CD4-positive, alpha-beta T cell (primary cell): ENCODE measurements around the gene FCN1. TPM values are rescaled to one million over a fixed set of nuclear protein-coding genes. Genes with fewer than 3 reads are reported as not detected.
A peak's percentile ranks its signal among the peaks of the same experiment; 100 is the strongest.

ENCODE experiments used
- ATAC-seq: fragments of 200-7000 bp; cut with Tn5 transposase; one replicate; pipeline ENCODE4 v1.10.0; 2022; ENCODE audit warnings: mild to moderate bottlenecking; ENCODE audit not compliant: poor library complexity
- CTCF ChIA-PET: fragments of 350-600 bp; sonication (Branson Sonifier 250); formaldehyde crosslinking; loops from one replicate; lab custom pipeline; 2021; ENCODE audit warnings: antibody characterized with exemption, inconsistent platforms; lab: Charles Lee
- POLR2A ChIA-PET: fragments of 350-600 bp; sonication (Branson Sonifier 250); formaldehyde crosslinking; loops from one replicate; lab custom pipeline; 2021; ENCODE audit warnings: antibody characterized with exemption, inconsistent platforms; lab: Charles Lee
- DNase-seq, 14 experiments: peaks; one replicate each; pipeline ENCODE4 v3.0.0-alpha.2; 2013 to 2020; ENCODE audit warnings: mixed read lengths in 2 of 14
- H3K27ac ChIP-seq, 2 donors: one replicate each; pipeline versions ENCODE4 v1.5.1 to v1.7.0; 2013; ENCODE audit warnings: low read length in 2 of 2, low read depth in 1 of 2, mild to moderate bottlenecking in 1 of 2
- H3K27me3 ChIP-seq, 2 experiments: 1 replicate in 1 of 2; 2 replicates in 1 of 2; pipeline versions ENCODE4 v1.6.1 to v1.7.0; 2013; ENCODE audit warnings: low read length in 2 of 2, control low read depth in 1 of 2, mild to moderate bottlenecking in 1 of 2, moderate library complexity in 1 of 2; ENCODE audit not compliant: insufficient read depth in 2 of 2, control insufficient read depth in 1 of 2
- H3K36me3 ChIP-seq: one replicate; pipeline ENCODE4 v1.6.1; 2013; ENCODE audit warnings: low read length, control low read depth; ENCODE audit not compliant: insufficient read depth
- H3K4me1 ChIP-seq: one replicate; pipeline ENCODE4 v1.6.1; 2013; ENCODE audit warnings: low read length, control low read depth; ENCODE audit not compliant: insufficient read depth
- H3K4me3 ChIP-seq: one replicate; pipeline ENCODE4 v1.5.1; 2013; ENCODE audit warnings: mild to moderate bottlenecking, low read length, moderate library complexity
- H3K9me3 ChIP-seq, 2 experiments: 1 replicate in 1 of 2; 2 replicates in 1 of 2; pipeline versions ENCODE4 v1.6.1 to v1.7.0; 2013; ENCODE audit warnings: low read length in 2 of 2, mild to moderate bottlenecking in 2 of 2, control low read depth in 1 of 2, moderate library complexity in 1 of 2; ENCODE audit not compliant: control insufficient read depth in 1 of 2, insufficient read depth in 1 of 2
- H3K27ac Mint-ChIP-seq: one replicate; pipeline ENCODE4 v1.8.0; 2020; ENCODE audit warnings: mixed read lengths
- H3K27me3 Mint-ChIP-seq: one replicate; pipeline ENCODE4 v1.8.0; 2021; ENCODE audit warnings: mixed read lengths
- H3K36me3 Mint-ChIP-seq: one replicate; pipeline ENCODE4 v1.8.0; 2021; ENCODE audit warnings: low read depth, mixed read lengths
- H3K4me1 Mint-ChIP-seq: one replicate; pipeline ENCODE4 v1.8.0; 2021; ENCODE audit warnings: low read depth, mixed read lengths
- H3K4me3 Mint-ChIP-seq: one replicate; pipeline ENCODE4 v1.8.0; 2020; ENCODE audit warnings: mild to moderate bottlenecking, mixed read lengths
- H3K9me3 Mint-ChIP-seq: one replicate; pipeline ENCODE4 v1.8.0; 2020; ENCODE audit warnings: mixed read lengths
- intact Hi-C, 2 experiments: fragments of 100-400 bp; cut with DNase I in 1 of 2; cut with micrococcal nuclease in 1 of 2; formaldehyde crosslinking; loops; one replicate each; pipeline versions ENCODE4 v1.15.1 to v1.9.0; 2023 to 2025; cut with DNase I, micrococcal nuclease
- total RNA-seq, 174 experiments: library from RNA in 2 of 174; stranded (reverse) in 2 of 174; gene quantifications; one replicate each; pipeline ENCODE4 v1.2.3 and lab custom pipeline; 2021 to 2026
- TF ChIP-seq, protein P1 (sequence below): fragments of 200-600 bp; IDR thresholded peaks from one replicate; pipeline ENCODE4 v1.8.0; 2022; ENCODE audit warnings: antibody characterized with exemption, mild to moderate bottlenecking

Gene FCN1
- total RNA-seq, 2 experiments from 2014 or later: 9.9 to 10.5 TPM

DNA sequence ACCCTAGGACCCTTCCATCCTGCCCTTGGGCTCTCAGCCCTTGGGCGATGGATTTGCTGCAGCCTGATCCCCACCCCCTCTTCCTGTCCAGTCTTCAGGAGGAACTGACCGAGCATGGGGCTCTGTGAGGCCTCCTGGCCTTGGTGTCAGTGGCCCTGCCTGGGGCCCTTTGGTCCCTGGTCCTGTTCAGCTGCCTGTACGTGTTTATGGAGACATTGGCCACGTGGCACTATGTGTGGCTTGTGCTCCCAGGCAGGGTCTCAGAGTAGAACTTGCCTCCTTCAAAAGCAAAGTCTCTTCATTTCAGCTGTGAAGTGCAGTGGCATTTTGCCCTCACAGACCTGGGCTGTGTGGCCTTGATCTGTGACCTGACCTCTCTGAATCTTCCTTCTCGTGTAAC, 26.0 kb downstream of the FCN1 start:
- Mint-ChIP-seq H3K36me3 (no peaks in the 10 kb centered on the region), H3K4me3 (no peak overlapping the region), H3K9me3 (no peaks in the 10 kb centered on the region), H3K27ac (no peak overlapping the region), H3K4me1 (no peaks in the 10 kb centered on the region), H3K27me3 (peaks cover 11% of the 10 kb centered on the region)
- peaks cover 3 to 4% of the 10 kb centered on the region in 2 experiments for H3K27me3 ChIP-seq
- DNase-seq (peak in 1 of 14 experiments; percentile 16), ATAC-seq (no peak)
- H3K9me3 ChIP-seq: peaks cover 0 to 3% of the 10 kb centered on the region in 2 experiments
- H3K4me1 ChIP-seq: no peaks in the 10 kb centered on the region
- TF ChIP-seq, protein P1, sequence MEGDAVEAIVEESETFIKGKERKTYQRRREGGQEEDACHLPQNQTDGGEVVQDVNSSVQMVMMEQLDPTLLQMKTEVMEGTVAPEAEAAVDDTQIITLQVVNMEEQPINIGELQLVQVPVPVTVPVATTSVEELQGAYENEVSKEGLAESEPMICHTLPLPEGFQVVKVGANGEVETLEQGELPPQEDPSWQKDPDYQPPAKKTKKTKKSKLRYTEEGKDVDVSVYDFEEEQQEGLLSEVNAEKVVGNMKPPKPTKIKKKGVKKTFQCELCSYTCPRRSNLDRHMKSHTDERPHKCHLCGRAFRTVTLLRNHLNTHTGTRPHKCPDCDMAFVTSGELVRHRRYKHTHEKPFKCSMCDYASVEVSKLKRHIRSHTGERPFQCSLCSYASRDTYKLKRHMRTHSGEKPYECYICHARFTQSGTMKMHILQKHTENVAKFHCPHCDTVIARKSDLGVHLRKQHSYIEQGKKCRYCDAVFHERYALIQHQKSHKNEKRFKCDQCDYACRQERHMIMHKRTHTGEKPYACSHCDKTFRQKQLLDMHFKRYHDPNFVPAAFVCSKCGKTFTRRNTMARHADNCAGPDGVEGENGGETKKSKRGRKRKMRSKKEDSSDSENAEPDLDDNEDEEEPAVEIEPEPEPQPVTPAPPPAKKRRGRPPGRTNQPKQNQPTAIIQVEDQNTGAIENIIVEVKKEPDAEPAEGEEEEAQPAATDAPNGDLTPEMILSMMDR: no peak
- ChIA-PET CTCF (no interaction called here), POLR2A (no interaction called here)
- H3K36me3 ChIP-seq: no peaks in the 10 kb centered on the region
- intact Hi-C loops: no loop called here
- H3K4me3 ChIP-seq: no peak overlapping the region
- H3K27ac ChIP-seq: no peak overlapping the region

DNA sequence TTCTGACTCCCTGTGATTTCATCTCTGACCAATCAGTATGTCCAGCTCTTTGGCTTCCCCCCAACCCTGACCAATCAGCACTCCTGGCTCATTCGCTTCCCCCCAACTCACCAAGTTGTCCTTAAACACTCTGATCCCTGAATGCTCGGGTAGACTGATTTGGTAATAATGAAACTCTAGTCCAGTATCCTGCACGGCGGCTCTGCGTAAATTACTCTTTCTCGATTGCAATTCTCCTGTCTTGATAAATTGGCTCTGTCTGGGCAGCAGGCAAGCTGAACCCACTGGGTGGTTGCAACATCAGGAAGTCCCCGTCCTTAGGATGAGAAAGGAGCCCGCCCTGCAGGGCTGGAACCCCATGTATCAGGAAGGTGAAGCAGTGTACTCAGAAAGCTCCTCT, 26.7 kb downstream of the FCN1 start:
- Mint-ChIP-seq H3K4me3 (no peak overlapping the region), H3K9me3 (no peaks in the 10 kb centered on the region), H3K27me3 (peaks cover 16% of the 10 kb centered on the region), H3K27ac (no peak overlapping the region), H3K36me3 (no peaks in the 10 kb centered on the region), H3K4me1 (no peaks in the 10 kb centered on the region)
- ChIA-PET CTCF (no interaction called here), POLR2A (no interaction called here)
- H3K27me3 ChIP-seq: peaks cover 3 to 4% of the 10 kb centered on the region in 2 experiments
- ATAC-seq: no peak
- DNase-seq: peak in 2 of 14 experiments; percentile 16 to 26
- intact Hi-C loops: no loop called here
- no peak overlapping the region for H3K27ac ChIP-seq
- no peaks in the 10 kb centered on the region for H3K36me3 ChIP-seq
- no peaks in the 10 kb centered on the region for H3K4me1 ChIP-seq
- TF ChIP-seq, protein P1: no peak
- H3K9me3 ChIP-seq: peaks cover 0 to 3% of the 10 kb centered on the region in 2 experiments
- no peak overlapping the region for H3K4me3 ChIP-seq

- TF ChIP-seq, protein P1: no peak
- no peaks in the 10 kb centered on the region for H3K9me3 Mint-ChIP-seq
- ChIA-PET CTCF (no interaction called here), POLR2A (no interaction called here)
- Histone ChIP-seq H3K4me1 (no peaks in the 10 kb centered on the region), H3K36me3 (no peaks in the 10 kb centered on the region), H3K27ac (no peak overlapping the region), H3K9me3 (peaks cover 0 to 3% of the 10 kb centered on the region in 2 experiments), H3K27me3 (peaks cover 3% of the 10 kb centered on the region in 2 experiments), H3K4me3 (no peak overlapping the region)
- no peaks in the 10 kb centered on the region for H3K36me3 Mint-ChIP-seq
- intact Hi-C loops: no loop called here
- H3K27me3 Mint-ChIP-seq: peaks cover 16% of the 10 kb centered on the region
- H3K4me3 Mint-ChIP-seq: no peak overlapping the region
- ATAC-seq: no peak
- H3K27ac Mint-ChIP-seq: no peak overlapping the region
- no peak for DNase-seq
- H3K4me1 Mint-ChIP-seq: no peaks in the 10 kb centered on the region
Observed at GRCh38 chr9:134890155-134890495, 27.6 kb downstream of the FCN1 start.
